Lung (tissue), 12 donors: ENCODE data around the gene COL8A2. TPM values are rescaled to one million over a fixed set of nuclear protein-coding genes. Genes with fewer than 3 reads are reported as not detected.

Source experiments
- ATAC-seq: fragments of 200-7000 bp; cut with Tn5 transposase; one replicate; pipeline ENCODE4 v1.9.1; 2020; ENCODE audit warnings: moderate number of reproducible peaks; ENCODE audit not compliant: insufficient read depth, low FRiP score
- DNase-seq, 3 donors: peaks; one replicate each; pipeline ENCODE4 v3.0.0-alpha.2; 2013 to 2017
- H3K27ac ChIP-seq, 2 donors: one replicate each; pipeline ENCODE4 v1.5.1; 2013; ENCODE audit warnings: mild to moderate bottlenecking in 2 of 2, moderate library complexity in 2 of 2, control low read depth in 1 of 2, inconsistent platforms in 1 of 2, low read depth in 1 of 2, low read length in 1 of 2
- H3K27me3 ChIP-seq, 3 donors: one replicate each; pipeline ENCODE4 v1.5.1; 2013; ENCODE audit warnings: low read length in 2 of 3; ENCODE audit not compliant: control insufficient read depth in 3 of 3, insufficient read depth in 3 of 3
- H3K36me3 ChIP-seq, 4 donors: one replicate each; pipeline ENCODE4 v1.5.1; 2013; ENCODE audit warnings: low read length in 4 of 4, mild to moderate bottlenecking in 1 of 4, moderate library complexity in 1 of 4; ENCODE audit not compliant: control insufficient read depth in 4 of 4, insufficient read depth in 4 of 4
- H3K4me1 ChIP-seq, 5 donors: one replicate each; pipeline ENCODE4 v1.5.1; 2013; ENCODE audit warnings: low read length in 5 of 5, mild to moderate bottlenecking in 2 of 5, moderate library complexity in 1 of 5; ENCODE audit not compliant: control insufficient read depth in 5 of 5, insufficient read depth in 5 of 5
- H3K4me3 ChIP-seq: one replicate; pipeline ENCODE4 v1.5.1; 2013; ENCODE audit warnings: mild to moderate bottlenecking, control low read depth, moderate library complexity
- H3K9ac ChIP-seq, 2 donors: one replicate each; pipeline ENCODE4 v1.5.1; 2013; ENCODE audit warnings: low read length in 2 of 2, control low read depth in 1 of 2; ENCODE audit not compliant: insufficient read depth in 1 of 2
- H3K9me3 ChIP-seq, 4 donors: one replicate each; pipeline ENCODE4 v1.5.1; 2013; ENCODE audit warnings: low read length in 3 of 4, mild to moderate bottlenecking in 1 of 4, moderate library complexity in 1 of 4; ENCODE audit not compliant: control insufficient read depth in 4 of 4, insufficient read depth in 3 of 4
- WGBS, 2 donors: extraction: QIAGEN DNeasy Blood & Tissue Kit; methylation state at CpG; one replicate each; pipeline ENCODE4 v1.1.7; 2013; 5-methylcytosine and 5-hydroxymethylcytosine counted together
- polyA plus RNA-seq, 2 donors: library from polyadenylated mRNA; stranded (reverse); fragments of 200-250 nt; gene quantifications; one replicate each; pipeline ENCODE4 v1.2.1, GENCODE V29; 2013
- total RNA-seq, 2 donors: library from RNA; depleted of rRNA in 1 of 2; stranded (reverse); fragments of >200 nt in 1 of 2; gene quantifications; one replicate each; pipeline ENCODE4 v1.2.1, GENCODE V29; 2014 to 2021
- TF ChIP-seq, protein P1 (sequence below): IDR thresholded peaks from 2 replicates; pipeline ENCODE4 v1.5.1; 2012; ENCODE audit warnings: mild to moderate bottlenecking; ENCODE audit errors: control extremely low read depth, extremely low read depth
- donor health status: control.
- donor health status: control.
- donor health status: Bipolar disorder and iron deficiency.
- donor health status: healthy.
- donor health status: DM: yes; HTN: yes; CAD: no.

Gene COL8A2
- total and polyA plus RNA-seq, 4 donors: 2.0 to 6.0 (median 3.3) TPM

DNA sequence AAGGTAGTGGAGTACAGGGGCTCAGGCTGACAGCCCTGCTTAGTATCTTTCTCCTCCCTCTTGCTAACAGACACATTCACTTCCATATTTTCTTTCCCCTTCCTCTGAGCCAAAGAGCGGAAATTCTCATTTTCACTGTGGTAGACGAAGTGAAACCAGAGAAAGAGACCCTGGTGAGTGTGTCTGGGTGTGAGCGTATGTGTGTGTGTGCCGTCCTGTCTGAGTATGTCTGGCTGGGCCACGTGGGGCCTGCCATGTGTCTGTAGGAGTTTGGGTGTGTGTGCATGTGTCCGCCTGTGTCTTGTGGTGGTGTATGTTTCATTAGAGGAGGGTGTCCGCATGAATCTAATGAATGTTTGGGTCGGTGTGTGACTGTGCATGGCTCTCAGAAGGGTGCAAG lies 1.7 kb downstream of the COL8A2 start:
- DNase-seq (peak in 1 of 3 donors; percentile 25), ATAC-seq (no peak)
- H3K4me3 ChIP-seq: no peak overlapping the region
- 40 to 54% methylated on average over 8 of the region's 8 CpGs for WGBS, 2 donors
- no peaks in the 10 kb centered on the region for H3K36me3 ChIP-seq
- no peak overlapping the region for H3K9ac ChIP-seq
- H3K9me3 ChIP-seq: no peaks in the 10 kb centered on the region
- H3K27me3 ChIP-seq: peaks cover 0 to 34% (median 8%) of the 10 kb centered on the region in 3 donors
- peaks cover 0 to 15% (median 0%) of the 10 kb centered on the region in 5 donors for H3K4me1 ChIP-seq
- H3K27ac ChIP-seq: peak overlapping the region in 1 of 2 donors; percentile 48
- TF ChIP-seq, protein P1, sequence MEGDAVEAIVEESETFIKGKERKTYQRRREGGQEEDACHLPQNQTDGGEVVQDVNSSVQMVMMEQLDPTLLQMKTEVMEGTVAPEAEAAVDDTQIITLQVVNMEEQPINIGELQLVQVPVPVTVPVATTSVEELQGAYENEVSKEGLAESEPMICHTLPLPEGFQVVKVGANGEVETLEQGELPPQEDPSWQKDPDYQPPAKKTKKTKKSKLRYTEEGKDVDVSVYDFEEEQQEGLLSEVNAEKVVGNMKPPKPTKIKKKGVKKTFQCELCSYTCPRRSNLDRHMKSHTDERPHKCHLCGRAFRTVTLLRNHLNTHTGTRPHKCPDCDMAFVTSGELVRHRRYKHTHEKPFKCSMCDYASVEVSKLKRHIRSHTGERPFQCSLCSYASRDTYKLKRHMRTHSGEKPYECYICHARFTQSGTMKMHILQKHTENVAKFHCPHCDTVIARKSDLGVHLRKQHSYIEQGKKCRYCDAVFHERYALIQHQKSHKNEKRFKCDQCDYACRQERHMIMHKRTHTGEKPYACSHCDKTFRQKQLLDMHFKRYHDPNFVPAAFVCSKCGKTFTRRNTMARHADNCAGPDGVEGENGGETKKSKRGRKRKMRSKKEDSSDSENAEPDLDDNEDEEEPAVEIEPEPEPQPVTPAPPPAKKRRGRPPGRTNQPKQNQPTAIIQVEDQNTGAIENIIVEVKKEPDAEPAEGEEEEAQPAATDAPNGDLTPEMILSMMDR: no peak

DNA sequence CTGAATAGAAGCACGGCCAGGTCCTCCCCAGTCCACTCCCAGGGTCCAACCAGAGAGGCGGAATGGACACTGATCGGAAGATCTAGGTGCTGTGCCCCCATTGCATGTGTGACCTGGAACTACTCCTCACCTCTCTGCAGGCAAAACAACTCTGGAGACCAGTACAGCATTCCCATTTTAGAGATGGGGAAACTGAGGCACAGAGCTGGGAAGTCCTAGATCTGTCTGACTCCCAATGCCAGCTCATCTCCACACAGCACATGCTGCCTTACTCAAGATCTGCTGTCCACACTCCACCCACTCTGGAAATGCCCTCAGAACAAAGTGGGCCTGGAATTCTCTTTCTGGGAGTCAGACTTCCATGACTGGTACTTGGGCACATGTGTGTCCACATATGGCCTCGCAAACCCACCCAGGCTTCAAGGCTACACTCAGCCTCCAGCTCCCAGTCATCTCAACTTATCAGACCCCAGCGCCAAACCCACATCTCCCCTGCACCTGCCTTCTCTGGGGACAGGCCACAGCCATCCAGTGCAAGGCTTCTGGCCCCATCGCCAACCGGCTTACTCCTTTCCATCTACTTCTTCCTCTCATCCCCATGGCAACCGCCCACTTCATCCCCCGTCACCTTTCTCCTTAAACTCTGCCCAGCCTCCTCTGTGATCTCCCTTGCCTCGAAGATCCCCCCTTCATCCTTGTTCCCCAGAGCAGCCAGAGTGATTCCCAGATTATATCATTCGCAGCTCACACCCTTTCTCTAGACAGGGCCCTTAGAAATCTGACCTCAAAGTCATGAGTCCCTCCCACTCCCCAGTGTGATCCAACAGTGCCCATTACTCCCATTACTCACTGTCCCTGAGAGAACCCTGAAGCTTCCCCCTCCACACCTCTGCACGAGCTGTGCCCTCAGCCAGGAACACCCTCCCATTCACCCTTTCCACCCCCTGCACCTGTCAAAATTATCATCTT lies 2.7 kb downstream of the COL8A2 start:
- Histone ChIP-seq H3K4me3 (no peak overlapping the region), H3K9ac (no peak overlapping the region), H3K4me1 (peaks cover 0 to 15% (median 0%) of the 10 kb centered on the region in 5 donors), H3K36me3 (no peaks in the 10 kb centered on the region), H3K9me3 (no peaks in the 10 kb centered on the region), H3K27ac (no peak overlapping the region), H3K27me3 (peaks cover 0 to 34% (median 8%) of the 10 kb centered on the region in 3 donors)
- ATAC-seq (no peak), DNase-seq (no peak)
- 83 to 87% methylated on average over 12 of the region's 12 CpGs for WGBS, 2 donors
- TF ChIP-seq, protein P1: no peak

DNA sequence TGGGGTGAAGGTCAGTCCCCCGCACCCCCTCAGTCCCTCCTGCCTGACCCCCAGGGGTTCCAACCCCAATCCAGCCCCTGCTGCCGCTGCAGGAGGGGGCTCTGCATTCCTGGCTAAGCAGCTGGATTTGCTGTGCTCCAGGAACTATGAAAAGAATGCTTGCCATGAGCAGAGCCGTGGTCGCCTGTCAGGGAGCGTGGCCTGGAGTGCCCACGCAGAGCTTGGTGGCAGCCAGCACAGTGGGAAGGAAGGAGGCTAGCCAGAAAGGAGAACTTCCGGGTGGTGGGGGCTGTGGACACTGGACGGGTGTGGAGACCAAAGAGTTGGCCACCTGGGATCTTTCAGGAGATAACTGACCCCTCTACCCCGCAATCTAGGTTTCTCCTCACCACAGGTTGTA lies 5.6 kb downstream of the COL8A2 start:
- Histone ChIP-seq H3K27me3 (peaks cover 0 to 16% (median 1%) of the 10 kb centered on the region in 3 donors), H3K36me3 (no peaks in the 10 kb centered on the region), H3K4me1 (peaks cover 0 to 11% (median 0%) of the 10 kb centered on the region in 5 donors), H3K27ac (peak overlapping the region in 1 of 2 donors; percentile 1), H3K9ac (no peak overlapping the region), H3K9me3 (no peaks in the 10 kb centered on the region), H3K4me3 (no peak overlapping the region)
- ATAC-seq (no peak), DNase-seq (no peak)
- TF ChIP-seq, protein P1: no peak
- 51 to 65% methylated on average over 9 of the region's 9 CpGs for WGBS, 2 donors
